Chondrocyte (in vitro differentiated cells): ENCODE measurements around the gene USP35. TPM values are rescaled to one million over a fixed set of nuclear protein-coding genes. Genes with fewer than 3 reads are reported as not detected.

Experiments
- DNase-seq: peaks from one replicate; pipeline ENCODE4 v3.0.0; 2021; ENCODE audit warnings: mixed read lengths, low spot score
- H3K27ac Mint-ChIP-seq: one replicate; pipeline ENCODE4 v1.8.0; 2021; ENCODE audit warnings: mild to moderate bottlenecking, moderate library complexity, mixed read lengths; ENCODE audit not compliant: unreplicated experiment
- H3K27me3 Mint-ChIP-seq: 2 replicates; pipeline ENCODE4 v1.8.0; 2021; ENCODE audit warnings: low read depth, mixed read lengths
- H3K36me3 Mint-ChIP-seq: 2 replicates; pipeline ENCODE4 v1.8.0; 2021; ENCODE audit warnings: low read depth, mixed read lengths
- H3K4me1 Mint-ChIP-seq: 2 replicates; pipeline ENCODE4 v1.8.0; 2021; ENCODE audit warnings: low read depth, mild to moderate bottlenecking, mixed read lengths
- H3K4me3 Mint-ChIP-seq: one replicate; pipeline ENCODE4 v1.8.0; 2021; ENCODE audit warnings: mild to moderate bottlenecking, moderate library complexity, mixed read lengths; ENCODE audit not compliant: unreplicated experiment
- H3K9me3 Mint-ChIP-seq: 2 replicates; pipeline ENCODE4 v1.8.0; 2021; ENCODE audit warnings: low read depth, mixed read lengths
- CTCF ChIP-seq: fragments of 200-600 bp; sonication (generic); IDR thresholded peaks from 2 replicates; pipeline ENCODE4 v1.5.0; 2021; ENCODE audit warnings: antibody characterized with exemption, mild to moderate bottlenecking, moderate library complexity
- total RNA-seq: library from RNA; stranded (reverse); gene quantifications from 3 replicates; pipeline ENCODE4 v1.2.1, GENCODE V29; 2021

USP35 gene
- total RNA-seq, 1 donor from 2014 or later: 14.0 TPM

DNA sequence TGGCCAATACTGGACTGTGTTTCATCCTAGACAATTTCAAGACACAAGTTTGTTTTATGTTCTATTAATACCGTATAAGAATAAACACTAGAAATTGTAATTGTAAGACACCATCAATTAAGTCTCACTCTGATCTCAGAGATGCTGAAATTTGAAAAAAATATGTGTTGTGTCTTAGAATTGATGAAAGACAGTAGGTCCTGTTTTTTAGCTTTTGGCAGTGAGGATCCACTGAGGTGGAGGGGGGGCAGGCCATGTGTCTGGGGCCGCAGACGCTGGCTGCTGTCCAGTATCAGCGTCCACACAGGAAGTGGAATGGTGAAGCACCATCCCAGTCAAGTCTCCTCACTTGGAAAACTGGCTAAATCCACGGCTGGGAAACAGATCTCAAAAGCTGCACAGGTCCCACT is 26.8 kb upstream of the USP35 start:
- no peaks in the 10 kb centered on the region for H3K9me3 Mint-ChIP-seq
- H3K4me1 Mint-ChIP-seq: peaks cover 33% of the 10 kb centered on the region
- H3K4me3 Mint-ChIP-seq: no peak overlapping the region
- no peaks in the 10 kb centered on the region for H3K27me3 Mint-ChIP-seq
- no peak for TF ChIP-seq CTCF
- DNase-seq: no peak
- peak overlapping the region; percentile 51 for H3K27ac Mint-ChIP-seq
- H3K36me3 Mint-ChIP-seq: no peaks in the 10 kb centered on the region

DNA sequence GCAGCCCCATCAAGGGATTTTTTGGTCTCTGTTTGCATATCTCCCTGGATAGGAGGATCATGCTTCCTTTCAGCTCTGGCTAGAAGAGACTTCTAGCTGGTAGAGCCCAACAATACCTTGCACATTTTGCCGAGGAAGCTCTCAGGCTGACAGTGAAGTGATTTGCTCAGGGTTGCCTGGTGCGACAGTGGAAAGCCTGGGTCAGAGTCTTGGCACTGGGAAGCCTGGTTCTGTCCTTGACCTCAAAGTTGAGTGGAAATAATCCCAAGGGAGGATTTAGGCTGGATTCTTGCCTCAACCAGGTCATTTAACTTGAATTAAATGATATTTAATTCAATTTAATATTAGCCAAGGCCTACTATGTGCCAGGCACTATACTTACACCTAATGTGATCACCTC is 24.9 kb upstream of the USP35 start:
- H3K27me3 Mint-ChIP-seq: no peaks in the 10 kb centered on the region
- H3K27ac Mint-ChIP-seq: no peak overlapping the region
- H3K4me3 Mint-ChIP-seq: no peak overlapping the region
- H3K9me3 Mint-ChIP-seq: no peaks in the 10 kb centered on the region
- TF ChIP-seq CTCF: no peak
- H3K4me1 Mint-ChIP-seq: peaks cover 46% of the 10 kb centered on the region
- H3K36me3 Mint-ChIP-seq: no peaks in the 10 kb centered on the region
- DNase-seq: no peak

DNA sequence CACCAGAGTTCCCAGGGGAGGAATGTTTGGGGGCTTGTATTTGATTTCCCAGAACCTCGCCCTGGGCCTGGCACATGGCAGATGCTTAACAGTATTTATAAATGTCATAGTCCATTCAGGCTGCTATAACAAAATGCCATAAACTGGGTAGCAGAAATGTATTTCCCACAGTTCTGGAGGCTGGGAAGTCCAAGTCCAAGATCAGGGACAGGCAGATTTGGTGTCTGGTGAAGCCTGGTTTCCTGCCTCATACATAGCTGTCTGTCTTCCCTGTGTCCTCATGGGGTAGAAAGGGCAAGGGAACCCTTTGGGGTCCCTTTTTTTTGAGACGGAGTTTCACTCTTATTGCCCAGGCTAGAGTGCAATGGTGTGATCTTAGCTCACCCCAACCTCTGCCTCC is 24.2 kb upstream of the USP35 start:
- no peak for DNase-seq
- TF ChIP-seq CTCF: no peak
- H3K36me3 Mint-ChIP-seq: no peaks in the 10 kb centered on the region
- no peak overlapping the region for H3K4me3 Mint-ChIP-seq
- no peaks in the 10 kb centered on the region for H3K27me3 Mint-ChIP-seq
- no peak overlapping the region for H3K27ac Mint-ChIP-seq
- no peaks in the 10 kb centered on the region for H3K9me3 Mint-ChIP-seq
- peaks cover 47% of the 10 kb centered on the region for H3K4me1 Mint-ChIP-seq

GRCh38 chr11:78166855-78167469 is 21.8 kb upstream of the USP35 start:
- Mint-ChIP-seq H3K9me3 (no peaks in the 10 kb centered on the region), H3K4me1 (peaks cover 61% of the 10 kb centered on the region), H3K27me3 (no peaks in the 10 kb centered on the region), H3K36me3 (peaks cover 2% of the 10 kb centered on the region), H3K4me3 (no peak overlapping the region), H3K27ac (peak overlapping the region; percentile 81)
- TF ChIP-seq CTCF: no peak
- DNase-seq: no peak

DNA sequence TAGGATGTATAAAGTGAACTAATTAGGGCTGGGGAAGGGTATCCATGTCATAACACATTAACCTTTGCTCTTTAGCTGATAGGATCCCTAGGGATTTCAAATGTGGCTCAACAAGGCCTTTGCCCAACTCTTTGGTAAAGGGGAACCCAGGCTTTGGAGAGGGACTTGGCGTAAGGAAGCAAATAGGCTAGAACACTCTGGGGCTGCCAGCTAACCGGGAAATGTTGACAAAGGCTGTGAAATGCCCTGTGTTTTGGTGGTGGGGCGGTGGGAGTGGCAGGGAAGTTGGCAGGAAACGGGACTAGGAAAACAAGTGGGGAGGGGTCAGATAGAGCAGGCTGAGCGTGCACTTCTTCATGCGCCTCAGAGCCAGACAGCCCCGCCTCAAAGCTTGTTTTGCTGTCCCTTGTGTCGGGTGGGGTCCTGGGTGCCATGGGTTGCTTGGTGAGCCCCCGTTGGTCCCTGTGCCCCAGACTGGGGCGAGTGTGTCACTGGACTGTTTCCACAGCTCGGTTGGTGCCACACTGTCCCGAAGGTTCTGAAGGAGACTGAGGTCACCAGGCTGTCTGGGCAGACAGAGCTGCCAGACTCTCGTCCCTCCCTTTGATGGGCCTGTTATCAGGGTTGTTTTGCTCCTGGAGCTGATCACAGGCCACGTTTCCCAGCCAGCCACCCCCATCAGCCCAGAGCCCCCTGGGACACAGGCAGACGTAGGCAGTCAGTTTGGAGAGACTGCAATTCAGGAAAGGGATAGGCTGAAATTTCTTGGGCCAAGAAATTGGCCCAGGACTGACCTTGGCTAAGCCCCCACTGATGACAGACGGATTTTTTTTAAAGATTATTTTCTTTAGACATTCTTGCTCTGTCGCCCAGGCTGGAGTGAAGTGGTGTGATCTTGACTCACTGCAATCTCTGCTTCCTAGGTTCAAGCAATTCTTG is 19.9 kb upstream of the USP35 start:
- peak overlapping the region; percentile 99 for H3K27ac Mint-ChIP-seq
- H3K4me3 Mint-ChIP-seq: peak overlapping the region; percentile 7
- peaks cover 8% of the 10 kb centered on the region for H3K36me3 Mint-ChIP-seq
- no peak for TF ChIP-seq CTCF
- no peak for DNase-seq
- H3K9me3 Mint-ChIP-seq: no peaks in the 10 kb centered on the region
- peaks cover 60% of the 10 kb centered on the region for H3K4me1 Mint-ChIP-seq
- H3K27me3 Mint-ChIP-seq: no peaks in the 10 kb centered on the region
